Measurements from ENCODE around the gene OGFOD3. TPM values are rescaled to one million over a fixed set of nuclear protein-coding genes. Genes with fewer than 3 reads are reported as not detected.
A peak's percentile ranks its signal among the peaks of the same experiment; 100 is the strongest.

Gene OGFOD3
- total and polyA plus RNA-seq, 2 donors (not counting 3 experiments of a cell fraction or from before 2014, with no cell fraction given): 31.7 to 34.8 TPM

- TSS peak; percentile 69 for BruUV-seq (replicated peaks)
- FAIRE-seq (peak; percentile 90), DNase-seq (ENCODE audit: low read depth, low spot score) (peak; percentile 89)
- no peaks in the 10 kb centered on the region for H3K36me3 ChIP-seq (ENCODE audit: control insufficient read depth in 2 of 2, extremely low read depth in 1 of 2, insufficient read depth in 2 of 2, low read length in 2 of 2)
- H3K9me1 ChIP-seq (replicated peaks; ENCODE audit: control insufficient read depth, extremely low read depth, insufficient read depth, low read length): no peaks in the 10 kb centered on the region
- H3K79me2 ChIP-seq (ENCODE audit: control insufficient read depth, insufficient read depth, low read length): peaks cover 3% of the 10 kb centered on the region
- peak within 1 kb of the TSS; percentile 35 to 78 (median 53) for H3K4me3 ChIP-seq (replicated peaks in 1 of 3; ENCODE audit: insufficient read depth in 1 of 3, low read depth in 1 of 3, low read length in 3 of 3)
- ChIA-PET CTCF (no interaction called here), POLR2A (no interaction called here)
- H3K27me3 ChIP-seq (ENCODE audit: control insufficient read depth in 2 of 2, insufficient read depth in 2 of 2, low read length in 2 of 2): no peaks in the 10 kb centered on the region
- H3K4me1 ChIP-seq (ENCODE audit: control insufficient read depth, extremely low read depth, insufficient read depth, low read length): peaks cover 6% of the 10 kb centered on the region
- H3K9me3 ChIP-seq (replicated peaks; ENCODE audit: control insufficient read depth, insufficient read depth, low read length): no peaks in the 10 kb centered on the region
- peak within 1 kb of the TSS; percentile 88 for H2AFZ ChIP-seq (ENCODE audit: low read depth, low read length)
- H3K9ac ChIP-seq (replicated peaks; ENCODE audit: extremely low read depth, insufficient read depth, low read length): peak within 1 kb of the TSS; percentile 77
- peak within 1 kb of the TSS; percentile 38 for H3K27ac ChIP-seq (ENCODE audit: insufficient read depth, low read depth, low read length)
- dilution Hi-C loops (cut with MboI; ENCODE audit: extremely low pct_ligation_motif_present, low sequenced_read_pairs) (no loop called here), intact Hi-C loops (cut with micrococcal nuclease) (loop anchor here (1.0 to 10.0 kb wide), 4 partner anchors 8 to 394 kb away; partner anchors contain the start of genes HEXD, NARF, OGFOD3 and ZNF750)
- TF ChIP-seq CTCF (IDR thresholded peaks at IDR 0.05; ENCODE audit: extremely low read depth in 1 of 2, insufficient read depth in 1 of 2, low read depth in 1 of 2, low read length in 2 of 2) (no peak), POLR2AphosphoS5 (IDR thresholded peaks at IDR 0.05; ENCODE audit: insufficient read depth, low read depth, low read length) (peak; percentile 91), EZH2 (IDR thresholded peaks at IDR 0.05; ENCODE audit: borderline replicate concordance, low read depth, low read length, severe bottlenecking) (no peak), MAX (IDR thresholded peaks at IDR 0.05; ENCODE audit: insufficient read depth, insufficient read length) (no peak), MYC (IDR thresholded peaks at IDR 0.05; ENCODE audit: low read depth, low read length) (no peak)
- H4K20me1 ChIP-seq (replicated peaks; ENCODE audit: control insufficient read depth, extremely low read depth, insufficient read depth, low read length): no peaks in the 10 kb centered on the region
- peak within 1 kb of the TSS; percentile 94 for H3K4me2 ChIP-seq (ENCODE audit: insufficient read depth, low read length)
Observed at GRCh38 chr17:82450357-82451106, 32.1 kb upstream of the OGFOD3 start, which contains the start of gene CYBC1. Gene CYBC1, minus strand, starts transcription at chr17:82450752. Its CDS starts 1,498 bp downstream, at chr17:82449254.

Data from endothelial cell of umbilical vein (primary cell).